ENCODE results near the gene ACE.

Gene ACE

DNA sequence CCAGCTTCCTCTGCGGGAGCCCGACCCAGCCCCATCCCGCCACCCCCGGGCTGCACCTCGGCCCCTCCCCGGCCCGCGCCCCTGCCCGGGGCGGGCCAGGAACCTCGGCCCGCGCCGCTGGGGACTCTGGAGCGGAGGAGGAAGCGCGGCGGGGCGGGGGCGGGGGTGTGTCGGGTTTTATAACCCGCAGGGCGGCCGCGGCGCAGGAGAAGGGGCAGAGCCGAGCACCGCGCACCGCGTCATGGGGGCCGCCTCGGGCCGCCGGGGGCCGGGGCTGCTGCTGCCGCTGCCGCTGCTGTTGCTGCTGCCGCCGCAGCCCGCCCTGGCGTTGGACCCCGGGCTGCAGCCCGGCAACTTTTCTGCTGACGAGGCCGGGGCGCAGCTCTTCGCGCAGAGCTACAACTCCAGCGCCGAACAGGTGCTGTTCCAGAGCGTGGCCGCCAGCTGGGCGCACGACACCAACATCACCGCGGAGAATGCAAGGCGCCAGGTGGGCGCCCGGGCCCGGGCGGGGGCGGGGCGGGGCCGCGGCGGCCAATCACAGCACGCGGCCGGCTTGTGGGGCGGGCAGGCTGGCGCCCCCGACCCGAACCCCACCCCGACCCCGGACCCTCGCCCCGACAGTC lies at the start of gene ACE:
Gene ACE (plus strand): TSS at position 208 of the 626 bp plus-strand sequence. CDS start 34 bp downstream, at position 242.
- no peak for DNase-seq

DNA sequence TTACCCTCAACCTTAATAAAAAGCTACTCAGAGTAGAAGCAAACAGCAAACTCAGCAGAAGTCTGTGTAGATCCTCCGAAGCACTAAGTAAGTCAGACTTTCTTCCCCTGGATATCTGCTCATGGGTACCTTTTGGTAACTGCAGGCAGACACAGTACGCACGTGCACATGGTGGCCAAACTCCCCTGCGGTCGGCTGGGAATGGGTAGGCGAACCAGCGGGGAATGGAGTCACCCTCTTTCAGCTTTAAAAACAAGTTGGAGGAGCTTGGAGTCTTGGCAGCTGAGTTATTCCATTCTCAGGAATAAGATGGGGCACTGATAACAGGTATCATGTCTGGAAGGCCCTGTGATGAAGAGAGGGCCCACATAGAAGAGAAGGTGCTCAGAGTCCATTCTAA lies 47.1 kb upstream of the ACE start:
- no peak for DNase-seq

DNA sequence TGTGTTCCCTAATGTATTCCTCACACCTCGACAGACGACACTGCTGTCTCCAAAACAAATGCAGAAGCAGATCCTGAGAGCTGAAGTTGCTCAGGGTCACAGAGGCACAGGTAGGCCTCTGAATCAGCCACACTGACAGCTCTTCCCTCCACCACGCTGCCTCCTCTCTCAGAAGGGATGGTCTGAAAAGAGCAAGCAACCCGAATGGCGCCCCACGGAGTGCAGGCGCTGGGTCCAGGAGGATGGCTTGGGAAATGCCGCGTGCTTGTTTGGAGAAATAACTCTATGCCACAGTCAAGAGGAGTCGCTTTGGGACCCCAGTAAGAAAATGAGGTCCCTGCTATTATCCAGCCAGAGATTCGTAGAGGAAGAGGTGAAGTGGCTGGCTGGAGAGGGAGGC lies 46.6 kb upstream of the ACE start:
- no peak for DNase-seq

DNA sequence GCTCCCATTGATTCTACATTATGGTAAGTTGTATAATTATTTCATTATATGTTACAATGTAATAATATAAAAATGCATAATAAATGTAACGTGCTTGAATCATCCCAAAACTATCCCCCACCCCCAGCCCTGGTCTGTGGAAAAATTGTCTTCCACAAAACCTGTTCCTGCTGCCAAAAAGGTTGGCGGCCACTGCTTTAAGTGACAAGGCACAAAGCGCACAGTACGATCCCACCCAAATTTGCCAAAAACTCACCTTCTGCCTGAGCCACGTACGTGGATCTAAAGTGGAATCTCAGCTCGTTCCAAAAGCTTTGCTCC lies 45.3 kb upstream of the ACE start:
- DNase-seq: no peak

DNA sequence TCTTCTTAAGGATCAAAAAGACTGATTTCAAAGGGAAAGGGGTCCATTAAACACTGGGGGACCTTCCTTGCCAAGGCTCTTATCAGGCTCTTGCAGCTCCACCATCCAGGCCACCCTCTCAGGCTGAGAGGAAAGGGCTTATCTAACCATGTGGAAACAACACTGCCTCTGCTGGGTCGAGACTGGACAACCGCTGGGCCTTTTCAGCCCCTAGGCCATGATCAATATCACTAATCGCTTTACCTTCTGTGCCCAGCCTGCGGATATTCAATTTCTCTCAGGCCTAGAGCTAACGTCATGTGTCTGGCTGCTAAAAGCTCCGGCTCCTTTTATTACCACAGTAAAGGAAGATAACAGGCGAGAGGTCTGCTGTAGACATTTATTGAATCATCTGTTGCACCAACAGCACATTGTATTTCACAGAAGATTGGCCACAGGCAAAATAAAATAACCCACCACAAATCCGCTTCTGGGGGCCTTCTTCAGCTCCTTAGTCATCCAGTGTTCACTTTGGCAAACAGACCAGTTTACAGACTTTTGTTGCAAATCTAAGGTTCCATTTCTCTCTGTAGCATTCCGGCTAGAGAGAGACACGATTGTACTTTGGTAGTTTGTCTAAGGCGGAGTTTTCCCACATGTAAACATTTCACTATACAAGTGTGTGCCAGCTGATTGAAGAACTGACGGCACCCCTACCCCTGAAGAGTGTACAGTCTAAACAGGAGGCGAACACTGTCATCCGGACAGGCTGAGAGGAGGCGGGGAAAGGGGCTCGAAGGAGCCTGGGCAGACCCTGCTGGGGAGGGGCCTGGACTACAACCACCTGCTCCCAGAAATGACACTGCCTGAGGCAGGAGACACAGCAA lies 44.7 kb upstream of the ACE start:
- no peak for DNase-seq

DNA sequence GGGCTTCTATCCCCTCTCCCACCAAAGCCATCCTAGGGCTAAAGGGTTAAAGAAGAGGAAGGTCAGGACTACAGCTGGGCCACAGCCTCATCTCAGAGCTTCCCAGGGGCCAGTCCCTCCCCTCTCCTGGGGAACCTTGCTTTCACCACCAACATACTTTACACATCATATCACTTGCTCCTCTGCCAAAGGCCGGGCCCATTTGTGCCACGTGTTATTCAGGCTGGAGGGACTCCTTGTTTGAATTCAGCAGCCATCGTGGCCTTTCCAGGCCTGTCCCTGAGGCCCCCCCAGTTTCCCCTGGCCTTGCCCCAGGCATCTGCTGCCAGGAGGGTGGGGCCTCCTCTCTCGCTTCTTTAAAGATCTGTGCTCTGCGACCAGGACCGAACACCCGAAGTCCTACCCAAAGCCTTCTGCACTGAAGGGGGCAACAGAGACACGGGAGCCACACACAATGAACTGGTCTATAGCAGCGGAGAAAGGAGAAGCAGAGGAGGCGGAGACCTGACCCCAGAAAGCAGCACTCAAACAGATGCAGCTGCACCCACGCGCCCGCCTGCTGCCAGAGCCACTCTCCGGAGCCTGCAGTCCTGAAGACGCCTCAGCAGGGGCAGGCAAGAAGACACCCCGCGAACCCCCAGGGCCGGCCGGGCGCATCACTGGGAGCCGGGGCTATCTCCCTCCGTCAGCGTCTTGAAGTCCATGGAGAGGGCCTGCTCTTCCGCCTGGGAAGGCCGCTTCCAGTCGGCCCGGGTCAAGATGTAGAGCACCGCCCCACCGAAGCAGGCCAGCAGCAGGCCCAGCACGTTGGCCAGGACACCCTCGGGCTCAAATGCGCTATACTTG lies 42.9 kb upstream of the ACE start:
- no peak for DNase-seq

DNA sequence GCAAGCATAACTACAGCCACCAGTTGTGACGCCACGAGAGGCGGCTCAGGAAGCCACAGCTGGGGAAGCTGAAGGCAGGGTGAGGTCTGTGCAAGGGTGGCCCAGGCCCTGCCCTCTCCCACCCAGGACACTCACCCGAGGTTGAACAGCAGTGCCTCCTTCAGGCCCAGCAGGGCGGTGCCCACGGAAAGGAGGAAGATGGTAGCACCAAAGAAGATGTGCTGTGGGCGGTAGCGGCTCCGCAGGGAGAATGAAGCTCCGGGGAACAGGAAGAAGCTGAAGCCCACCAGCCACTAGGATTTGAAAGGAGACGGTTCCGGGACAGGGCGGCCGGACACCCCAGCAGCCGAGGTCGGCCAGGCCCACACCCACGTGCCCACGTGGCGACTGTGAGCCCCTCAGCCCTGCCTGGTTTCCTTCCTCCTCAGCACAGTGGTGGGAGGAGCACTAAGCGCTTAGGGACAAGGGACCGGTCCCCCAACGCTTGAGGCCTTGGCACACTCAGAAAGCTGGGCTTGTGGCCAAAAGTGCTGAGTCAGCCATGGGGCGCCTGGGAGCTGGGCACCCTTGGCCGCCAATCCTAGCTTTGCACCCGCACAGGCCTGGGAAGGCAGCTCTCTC lies 41.8 kb upstream of the ACE start:
- DNase-seq: no peak

DNA sequence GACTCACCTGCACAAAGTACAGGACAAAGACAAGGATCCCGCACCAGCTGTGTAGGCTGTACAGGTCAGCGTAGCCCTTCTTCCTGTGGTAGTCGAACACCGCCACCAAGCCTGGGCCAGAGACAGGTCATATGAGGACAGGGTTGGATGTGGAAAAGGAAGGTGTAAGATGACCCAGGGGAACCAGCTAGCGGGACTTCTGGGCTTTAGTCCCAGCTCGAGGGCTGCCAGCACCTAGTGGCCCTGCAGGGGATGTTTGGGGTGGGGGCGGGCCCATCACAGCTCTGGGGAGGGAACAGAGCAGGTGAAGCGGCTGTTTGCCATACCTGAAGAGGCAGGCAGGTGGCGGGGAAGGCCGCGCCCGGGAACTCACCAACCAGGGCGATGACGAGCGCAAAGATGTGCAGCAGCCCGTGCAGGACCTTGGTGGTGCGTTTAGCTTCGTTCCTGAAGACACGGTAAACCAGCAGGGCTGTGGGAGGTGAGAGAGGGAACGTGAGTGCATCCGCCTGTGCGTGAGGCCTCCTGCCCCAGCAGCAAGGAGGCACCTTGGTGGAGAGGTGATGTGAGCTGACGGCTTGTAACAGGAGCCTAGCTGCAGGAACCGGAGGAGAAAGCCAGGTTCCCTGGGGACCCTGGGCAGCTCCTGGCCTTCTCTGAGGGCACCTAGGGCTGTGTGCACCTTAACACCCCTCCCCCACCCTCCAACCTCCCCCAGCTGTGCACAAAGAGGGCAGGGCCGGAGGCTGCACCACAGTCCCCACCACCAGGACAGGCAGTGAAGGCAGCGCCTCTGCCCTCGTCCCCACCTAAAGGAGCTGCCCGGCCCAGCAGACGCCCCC lies 41.0 kb upstream of the ACE start:
- no peak for DNase-seq

DNA sequence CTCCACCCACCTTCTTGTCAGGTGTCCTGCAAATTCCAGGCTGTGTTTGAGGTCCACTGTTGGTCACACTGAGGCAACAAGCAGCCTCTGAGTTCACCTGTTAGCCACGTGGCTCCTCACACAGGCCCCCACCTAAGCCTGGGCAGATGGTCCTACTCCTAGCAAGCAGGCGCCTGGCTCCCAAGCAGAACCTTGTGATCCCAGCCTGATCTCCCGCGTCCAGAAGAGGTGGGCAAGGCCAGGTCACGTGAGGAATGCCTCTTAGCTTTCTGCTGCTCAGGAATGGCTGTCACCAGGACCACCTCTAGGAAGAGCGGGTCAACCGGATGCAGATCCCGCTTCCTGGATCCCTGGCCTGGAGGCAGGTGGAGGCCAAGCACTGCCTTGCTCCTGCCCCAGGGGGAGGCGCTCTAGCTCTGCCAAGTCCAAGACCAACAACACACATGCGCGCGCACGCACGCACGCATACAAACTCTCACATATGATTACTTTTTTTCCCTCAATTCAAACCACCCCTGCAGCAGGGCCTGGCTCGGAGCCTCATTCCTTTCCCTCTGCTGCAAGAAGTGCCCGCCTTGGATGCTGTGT lies 40.2 kb upstream of the ACE start:
- DNase-seq: no peak

DNA sequence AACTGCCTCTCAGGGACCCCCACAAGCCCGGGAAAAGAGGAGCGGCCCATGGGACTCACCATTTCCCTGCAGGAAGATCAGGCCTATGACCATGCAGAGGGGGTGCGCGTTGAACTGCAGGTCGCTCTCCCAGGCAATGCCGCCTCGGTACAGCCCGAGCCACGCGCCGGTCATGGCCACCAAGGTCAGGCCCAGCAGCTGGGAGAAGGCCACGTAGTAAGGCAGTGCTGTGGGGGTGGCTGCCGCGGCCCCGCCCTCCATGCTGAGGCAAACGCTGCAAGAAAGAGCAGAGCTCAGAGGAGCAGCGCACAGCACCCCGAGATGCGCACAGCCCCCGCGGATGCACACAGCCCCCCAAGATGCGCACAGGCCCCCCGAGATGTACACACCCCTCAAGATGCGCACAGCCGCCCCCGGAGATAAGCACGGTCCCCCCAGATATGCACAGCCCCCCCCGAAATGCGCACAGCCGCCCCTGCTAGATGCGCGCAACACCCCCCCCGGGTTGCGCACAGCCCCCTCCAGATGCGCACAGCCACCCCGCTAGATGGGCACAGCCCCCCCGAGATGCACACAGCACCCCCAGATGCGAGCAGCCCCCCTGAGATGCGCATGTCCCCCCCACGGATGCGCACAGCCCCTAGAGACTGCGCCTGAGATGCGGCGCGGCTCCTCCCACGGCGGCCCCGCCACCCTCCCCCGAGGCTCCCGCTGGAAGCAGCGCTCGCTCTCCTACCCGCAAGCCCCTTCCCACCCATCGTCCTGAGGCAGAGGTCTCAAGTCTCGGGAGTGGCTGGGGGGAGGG lies 39.4 kb upstream of the ACE start:
- DNase-seq: no peak

DNA sequence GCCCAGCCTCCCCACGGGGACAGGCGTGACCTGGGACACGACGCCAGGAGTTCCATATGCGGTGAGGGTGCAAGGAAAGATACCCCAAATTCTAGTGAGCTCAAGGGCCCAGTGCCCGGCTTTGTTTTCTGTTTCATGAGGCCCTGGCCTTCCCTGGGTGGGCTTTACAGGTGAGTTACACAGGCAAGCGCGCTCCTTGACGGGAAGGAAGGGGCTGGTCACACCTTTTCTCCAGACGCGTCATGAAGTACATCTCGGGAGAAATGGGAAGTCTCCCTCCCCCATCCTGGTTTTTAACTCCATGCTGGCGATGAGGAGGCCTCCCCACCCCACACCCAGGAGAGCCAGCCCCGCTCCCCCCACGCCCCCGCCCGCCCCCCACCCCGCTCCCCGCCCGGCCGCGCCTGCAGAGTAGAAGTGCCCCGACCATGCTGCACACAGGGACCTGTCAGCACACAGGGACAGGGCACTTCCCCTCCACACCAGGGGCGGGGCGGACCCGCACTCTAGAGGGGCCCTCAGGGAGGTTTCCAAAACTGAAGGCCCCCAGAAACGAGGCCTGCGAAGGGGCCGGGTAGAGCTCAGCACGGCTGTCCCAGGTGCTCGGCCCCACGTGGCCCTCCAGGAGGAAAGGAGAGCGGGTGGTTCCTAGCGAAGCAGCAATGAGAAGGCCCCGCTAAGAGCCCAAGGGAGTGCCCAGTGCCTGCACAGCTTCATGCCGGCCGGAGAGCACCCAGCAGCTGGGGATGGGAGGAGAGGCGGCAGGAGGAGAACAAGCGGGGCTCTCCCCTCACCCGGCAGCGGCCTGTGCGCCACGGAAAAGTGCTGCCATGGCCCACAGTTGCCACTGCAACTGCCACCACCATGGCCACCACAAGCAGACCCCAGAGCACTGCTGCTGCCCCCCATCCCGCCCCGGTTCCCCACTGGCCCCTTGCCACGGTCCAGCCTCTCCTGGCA lies 38.5 kb upstream of the ACE start:
- DNase-seq: no peak

DNA sequence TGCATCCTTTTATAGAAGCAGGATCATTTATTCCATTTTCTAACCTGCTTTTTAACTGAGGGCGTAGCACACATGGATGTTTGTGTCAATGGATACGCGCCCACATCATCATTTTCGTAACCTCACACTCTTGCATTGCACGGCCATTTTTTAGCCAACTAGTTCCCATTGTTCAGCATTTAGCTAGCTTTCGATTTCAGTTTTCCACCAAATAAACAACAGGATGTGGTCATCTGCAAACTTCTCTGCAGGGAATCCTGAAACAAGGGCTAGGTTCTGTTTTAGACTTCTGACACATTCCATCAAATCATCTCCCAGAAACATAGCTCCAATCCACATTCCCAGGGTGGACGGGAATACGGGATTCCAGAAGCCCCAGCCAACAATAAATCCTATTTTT lies 37.2 kb upstream of the ACE start:
- DNase-seq: no peak

DNA sequence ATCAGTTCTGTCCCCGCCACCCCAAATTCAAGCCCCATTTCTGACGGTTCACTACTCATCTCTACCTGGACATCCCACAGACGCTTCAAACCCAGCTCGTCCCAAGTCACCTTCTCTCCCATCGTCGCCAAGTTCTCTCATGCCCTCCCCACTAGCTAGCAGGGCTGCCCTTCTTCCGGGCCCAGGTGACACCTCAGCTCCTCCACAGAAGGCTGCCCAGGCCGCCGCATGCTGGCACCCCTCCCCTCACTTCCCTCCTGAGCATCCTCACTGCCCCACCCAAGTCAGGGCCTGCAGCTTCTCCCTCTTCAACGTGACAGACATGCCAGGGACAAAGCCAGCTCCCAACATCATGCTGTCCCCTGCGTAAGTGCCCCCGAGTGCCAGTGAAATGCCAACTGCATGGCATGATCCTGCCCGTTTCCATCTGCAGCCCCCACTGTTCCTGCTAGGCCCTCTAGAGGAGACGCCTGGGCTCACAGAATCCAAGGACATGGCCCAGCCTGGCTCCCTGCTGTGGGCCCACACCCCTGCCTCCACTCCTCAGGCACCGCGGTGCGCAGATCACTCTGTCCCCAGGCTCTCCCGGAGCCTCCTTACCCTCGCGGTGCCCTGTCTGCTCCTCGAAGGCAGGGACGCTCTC lies 36.6 kb upstream of the ACE start:
- no peak for DNase-seq

DNA sequence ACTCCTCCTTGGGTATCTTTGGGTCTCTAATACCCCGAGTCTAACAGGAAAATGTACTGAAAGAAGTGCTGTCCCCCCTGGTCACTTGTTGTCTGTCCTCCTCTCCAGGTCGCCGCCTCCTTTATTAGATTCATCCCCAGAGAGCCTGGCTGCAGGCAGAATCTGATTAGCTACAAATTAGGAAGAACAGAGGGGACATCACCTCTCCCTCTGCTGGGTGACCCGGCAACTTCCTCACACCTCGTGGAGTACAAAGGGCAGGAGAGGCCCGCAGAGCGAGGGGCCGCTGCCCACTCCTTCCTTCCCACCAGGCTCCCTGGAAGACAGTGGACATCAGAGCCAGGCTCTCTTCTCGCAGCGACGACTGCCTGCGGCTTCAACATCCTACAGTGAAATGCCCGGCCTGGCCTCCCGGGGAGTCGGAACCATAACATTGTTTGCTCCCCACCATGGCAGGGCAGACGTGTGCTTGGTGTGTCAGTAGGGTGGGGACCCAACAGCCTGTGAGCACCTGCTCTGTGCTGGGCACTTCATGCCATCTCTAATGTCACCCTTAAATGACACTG lies 36.0 kb upstream of the ACE start:
- DNase-seq: no peak

DNA sequence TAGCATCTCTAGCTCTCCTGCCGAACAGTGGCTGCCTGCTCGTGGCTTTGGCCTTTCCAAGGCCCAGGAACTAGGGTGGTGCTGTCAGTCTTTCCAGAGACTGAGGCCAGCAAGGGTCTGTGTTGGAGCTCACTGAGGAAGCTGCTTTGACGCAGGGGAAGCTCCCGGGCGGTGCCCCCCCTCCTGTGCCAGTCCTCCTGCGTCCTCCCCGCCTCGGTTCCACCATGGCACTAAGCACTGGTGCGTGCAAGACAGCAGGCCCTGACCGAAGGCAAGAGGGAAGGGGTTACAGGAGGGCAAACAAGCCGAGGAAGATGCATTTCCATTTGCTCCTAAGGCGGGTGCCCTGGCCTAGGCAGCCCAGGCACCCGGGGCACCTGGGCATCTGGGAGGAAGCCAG lies 35.2 kb upstream of the ACE start:
- no peak for DNase-seq

DNA sequence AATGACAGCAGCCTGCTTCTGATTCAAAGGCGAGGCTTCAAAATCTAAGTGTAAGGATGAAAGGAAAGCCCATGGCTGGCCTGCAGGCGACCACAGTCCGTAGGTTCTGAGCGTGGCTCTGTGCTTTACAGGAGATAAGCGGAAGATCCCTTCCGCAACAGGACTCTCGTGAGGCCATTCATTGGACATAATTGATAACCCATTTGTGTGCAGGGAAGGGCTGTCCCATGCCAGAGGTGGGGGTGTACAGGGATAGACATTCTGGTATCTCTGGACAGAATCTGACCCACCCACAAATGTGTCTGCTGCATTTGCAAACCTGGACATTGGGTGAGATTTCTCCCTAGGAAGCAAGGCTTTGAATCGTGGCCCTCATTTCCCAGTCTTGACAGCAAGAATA lies 34.8 kb upstream of the ACE start:
- no peak for DNase-seq

DNA sequence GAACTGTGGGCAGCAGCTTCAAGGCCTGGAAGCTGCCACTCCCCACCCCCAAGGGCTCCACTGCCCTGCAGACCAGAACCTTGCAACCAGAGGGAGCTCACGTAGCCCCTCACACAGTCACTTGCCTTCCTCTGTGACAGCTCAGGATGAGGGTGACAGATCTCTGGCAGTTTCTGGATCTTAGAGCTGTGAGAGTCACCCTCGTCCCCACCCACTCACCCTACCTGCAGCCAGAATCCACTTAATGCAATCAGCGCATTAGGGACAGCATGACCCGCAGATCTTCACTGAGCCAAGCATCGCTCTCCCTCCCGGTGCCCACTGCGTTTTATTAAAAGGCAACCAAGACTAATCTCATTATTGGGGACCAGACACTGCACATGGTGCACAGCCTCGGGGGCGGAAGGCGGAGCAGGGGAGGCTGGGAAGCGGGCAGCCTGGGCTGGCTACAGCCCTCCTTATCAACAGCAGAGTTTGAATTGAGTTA lies 34.3 kb upstream of the ACE start:
- no peak for DNase-seq

DNA sequence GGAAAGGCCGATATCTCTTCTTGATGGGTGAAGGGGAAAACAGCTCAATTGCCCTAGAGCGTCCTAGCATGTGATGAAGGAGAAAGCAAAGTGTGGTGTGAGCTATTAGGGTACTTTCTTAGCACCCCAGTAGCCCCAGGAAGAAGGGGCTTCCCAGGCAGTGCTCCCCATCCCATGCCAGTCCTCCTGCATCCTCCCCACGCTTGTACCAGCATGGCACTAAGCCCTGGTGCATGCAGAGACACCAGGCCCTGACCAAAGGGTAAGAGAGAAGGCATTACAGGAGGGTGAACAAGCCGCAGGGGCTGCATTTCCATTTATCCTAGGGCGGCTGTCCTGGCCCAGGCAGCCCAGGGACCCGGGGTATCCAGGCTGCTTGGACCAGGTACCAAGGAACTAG lies 33.8 kb upstream of the ACE start:
- DNase-seq: no peak

DNA sequence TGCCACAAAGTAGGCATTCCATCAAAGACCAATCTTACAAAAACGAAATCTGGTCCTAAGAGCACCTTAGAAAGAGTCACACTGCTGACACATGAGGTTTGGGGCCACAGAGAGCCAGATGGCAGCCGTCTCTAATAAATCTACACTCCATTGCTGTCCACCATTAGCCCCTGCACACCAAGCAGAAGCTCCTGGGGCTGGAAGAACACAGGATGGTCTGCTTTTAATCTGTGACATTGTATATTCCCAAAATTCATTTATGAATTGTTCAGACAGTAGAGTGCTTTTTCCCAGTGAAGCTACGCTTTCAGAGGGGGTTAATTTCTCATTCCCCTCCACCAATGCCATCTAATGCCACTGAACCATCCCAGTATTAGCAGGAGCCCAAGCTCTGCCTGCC lies 32.4 kb upstream of the ACE start:
- no peak for DNase-seq

Measured in kidney glomerular epithelial cell (primary cell).